GM19240 (cell line): ENCODE measurements around the gene AASDH.

Source experiments
- DNase-seq: peaks from one replicate; pipeline ENCODE4 v3.0.0; 2011; ENCODE audit warnings: low spot score; ENCODE audit not compliant: insufficient read length

AASDH gene

GRCh38 chr4:56288663-56289062 lies 98.6 kb downstream of the AASDH start:
- DNase-seq, result no peak
